Measurements from ENCODE around the gene THAP7.

- TF ChIP-seq CTCF (IDR thresholded peaks at IDR 0.05) (no peak), POLR2AphosphoS5 (IDR thresholded peaks at IDR 0.05) (no peak), EP300 (IDR thresholded peaks at IDR 0.05) (no peak)
Observed at GRCh38 chr22:20993304-20994127, 8.4 kb downstream of the THAP7 start.
